K562 (cell line): ENCODE measurements around the gene POLR3GL. TPM values are rescaled to one million over a fixed set of nuclear protein-coding genes. Genes with fewer than 3 reads are reported as not detected.

Experiments
- E2F5 ChIP-seq: sonication (generic); formaldehyde crosslinking; IDR thresholded peaks from 2 replicates; pipeline ENCODE4 v1.8.0; 2022; ENCODE audit warnings: mild to moderate bottlenecking, missing genetic modification reagents
- JUND ChIP-seq, 2 experiments: IDR thresholded peaks; 2 replicates in 1 of 2; 3 replicates in 1 of 2; pipeline ENCODE4 v1.6.1; 2011; ENCODE audit warnings: borderline replicate concordance in 2 of 2, low read depth in 2 of 2, low read length in 2 of 2, improper control_type of control experiment in 1 of 2, missing biosample characterization in 1 of 2, missing genetic modification characterization in 1 of 2, missing genetic modification reagents in 1 of 2
- KDM1A ChIP-seq, 2 experiments: fragments of 450-650 bp; IDR thresholded peaks; 2 replicates each; pipeline ENCODE4 v1.6.1; 2016; ENCODE audit warnings: mild to moderate bottlenecking in 2 of 2
- NR1H2 ChIP-seq: sonication (generic); formaldehyde crosslinking; IDR thresholded peaks from 2 replicates; pipeline ENCODE4 v1.4.0; 2020; ENCODE audit warnings: mild to moderate bottlenecking, missing genetic modification reagents
- SAFB2 ChIP-seq: fragments of 200-400 bp; formaldehyde crosslinking; IDR thresholded peaks from 2 replicates; pipeline ENCODE4 v1.6.1; 2018; ENCODE audit warnings: borderline replicate concordance, low read length, low read depth, moderate library complexity; ENCODE audit not compliant: severe bottlenecking
- YY1 ChIP-seq, 3 experiments: IDR thresholded peaks; 2 replicates each; pipeline ENCODE4 v1.6.1; 2011; ENCODE audit warnings: low read length in 2 of 3, mild to moderate bottlenecking in 2 of 3, moderate library complexity in 2 of 3, borderline replicate concordance in 1 of 3, control low read depth in 1 of 3, low read depth in 1 of 3; ENCODE audit not compliant: insufficient read depth in 3 of 3, insufficient replicate concordance in 2 of 3, control insufficient read depth in 1 of 3, insufficient read length in 1 of 3; ENCODE audit errors: extremely low read depth in 1 of 3
- ZNF518B ChIP-seq: fragments of 250-450 bp; sonication (Bioruptor Pico); IDR thresholded peaks from 2 replicates; pipeline ENCODE4 v1.5.0; 2021; ENCODE audit warnings: mild to moderate bottlenecking, moderate library complexity
- ZNF586 ChIP-seq: fragments of 450-650 bp; formaldehyde crosslinking; conservative IDR thresholded peaks from 2 replicates; pipeline ENCODE4 v1.4.0; 2020; ENCODE audit warnings: mild to moderate bottlenecking, moderate library complexity
- ZNF668 ChIP-seq: fragments of 250-450 bp; sonication (Bioruptor Pico); IDR thresholded peaks from 2 replicates; pipeline ENCODE4 v1.8.0; 2022; ENCODE audit warnings: mild to moderate bottlenecking, inconsistent platforms
- polyA plus RNA-seq, 8 experiments: library from polyadenylated mRNA; depleted of rRNA in 4 of 8; stranded (reverse) in 5 of 8; unstranded in 3 of 8; fragments of >200 nt; fragmentation: Nextera tagmentation in 2 of 8; fragmentation: Illumina TruSeq in 1 of 8; extraction: Ambion mirVana in 2 of 8; extraction: Trizol in 1 of 8; gene quantifications; 2 replicates each; pipeline versions ENCODE4 v1.2.1 to v1.2.3, GENCODE V29; 2011 to 2014; ENCODE audit warnings: inconsistent platforms in 1 of 8, missing spikeins in 1 of 8
- total RNA-seq, 7 experiments: library from RNA; depleted of rRNA in 6 of 7; stranded (reverse); fragments of >200 nt in 6 of 7; fragmentation: Illumina TruSeq in 2 of 7; extraction: Trizol in 2 of 7; gene quantifications; 2 replicates each; pipeline versions ENCODE4 v1.2.1 to v1.2.3, GENCODE V29; 2011 to 2021; ENCODE audit warnings: low replicate concordance in 1 of 7
- TF ChIP-seq, protein P1 (sequence below), 2 experiments: fragments of 200-800 bp in 1 of 2; sonication (Bioruptor generic) in 1 of 2; sonication (generic) in 1 of 2; formaldehyde crosslinking in 1 of 2; IDR thresholded peaks in 1 of 2; conservative IDR thresholded peaks in 1 of 2; 2 replicates each; pipeline versions ENCODE4 v1.5.0 to v1.6.1; 2016 to 2020; ENCODE audit warnings: missing compliant biosample characterization in 1 of 2, missing genetic modification characterization in 1 of 2, missing genetic modification reagents in 1 of 2
- TF ChIP-seq, protein P2 (sequence below): fragments of 450-650 bp; IDR thresholded peaks from 2 replicates; pipeline ENCODE4 v1.7.1; 2018; ENCODE audit warnings: mild to moderate bottlenecking, low read depth; ENCODE audit not compliant: partially characterized antibody
- TF ChIP-seq, protein P3 (sequence below): sonication (generic); formaldehyde crosslinking; IDR thresholded peaks from 2 replicates; pipeline ENCODE4 v1.8.1; 2023; ENCODE audit warnings: mild to moderate bottlenecking, missing genetic modification reagents, moderate library complexity
- TF ChIP-seq, protein P4 (sequence below): sonication (generic); formaldehyde crosslinking; IDR thresholded peaks from 2 replicates; pipeline ENCODE4 v1.4.0; 2020; ENCODE audit warnings: mild to moderate bottlenecking, missing genetic modification reagents

POLR3GL gene
- total and polyA plus RNA-seq, 9 of the 15 experiments (the other 6 are each of a cell fraction or from before 2014, with no cell fraction given), result 14.6 to 48.4 (median 38.2) TPM

DNA sequence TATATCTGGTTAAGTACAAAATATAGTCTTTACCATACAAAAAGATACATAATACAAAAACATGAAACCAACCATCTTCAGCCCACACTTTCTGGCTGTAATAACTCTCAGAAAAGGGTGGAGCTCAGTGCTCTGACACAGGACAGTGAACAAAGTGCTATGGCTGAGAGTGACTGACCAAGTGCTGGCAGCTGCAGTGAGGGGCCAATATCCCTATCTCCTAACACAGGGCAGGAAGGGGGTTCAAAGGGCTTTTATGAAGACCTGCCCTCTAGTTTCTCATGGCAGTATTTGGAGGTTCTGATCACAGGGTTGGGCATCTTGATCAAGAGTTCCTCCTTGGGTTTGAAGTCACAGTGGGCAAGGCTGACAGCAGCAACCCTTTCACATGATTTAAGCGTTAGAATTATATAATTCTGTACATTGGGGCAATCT lies 28.0 kb downstream of the POLR3GL start (continued):
- TF ChIP-seq ZNF518B, result no peak
- TF ChIP-seq, protein P1, sequence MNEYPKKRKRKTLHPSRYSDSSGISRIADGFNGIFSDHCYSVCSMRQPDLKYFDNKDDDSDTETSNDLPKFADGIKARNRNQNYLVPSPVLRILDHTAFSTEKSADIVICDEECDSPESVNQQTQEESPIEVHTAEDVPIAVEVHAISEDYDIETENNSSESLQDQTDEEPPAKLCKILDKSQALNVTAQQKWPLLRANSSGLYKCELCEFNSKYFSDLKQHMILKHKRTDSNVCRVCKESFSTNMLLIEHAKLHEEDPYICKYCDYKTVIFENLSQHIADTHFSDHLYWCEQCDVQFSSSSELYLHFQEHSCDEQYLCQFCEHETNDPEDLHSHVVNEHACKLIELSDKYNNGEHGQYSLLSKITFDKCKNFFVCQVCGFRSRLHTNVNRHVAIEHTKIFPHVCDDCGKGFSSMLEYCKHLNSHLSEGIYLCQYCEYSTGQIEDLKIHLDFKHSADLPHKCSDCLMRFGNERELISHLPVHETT (CRISPR knock-in tag; conservative IDR thresholded peaks at IDR 0.05 in 1 of 2, IDR thresholded peaks at IDR 0.05 in 1 of 2), result no peak
- TF ChIP-seq ZNF668 (CRISPR knock-in tag), result no peak
- no peak for TF ChIP-seq E2F5 (CRISPR knock-in tag)
- no peak for TF ChIP-seq NR1H2 (CRISPR knock-in tag)
- no peak for TF ChIP-seq YY1 (IDR thresholded peaks at IDR 0.05; ENCODE audit: borderline replicate concordance in 1 of 3, control insufficient read depth in 1 of 3, extremely low read depth in 1 of 3, insufficient read depth in 3 of 3, insufficient read length in 1 of 3, insufficient replicate concordance in 2 of 3, low read depth in 1 of 3, low read length in 2 of 3)
- TF ChIP-seq, protein P2, sequence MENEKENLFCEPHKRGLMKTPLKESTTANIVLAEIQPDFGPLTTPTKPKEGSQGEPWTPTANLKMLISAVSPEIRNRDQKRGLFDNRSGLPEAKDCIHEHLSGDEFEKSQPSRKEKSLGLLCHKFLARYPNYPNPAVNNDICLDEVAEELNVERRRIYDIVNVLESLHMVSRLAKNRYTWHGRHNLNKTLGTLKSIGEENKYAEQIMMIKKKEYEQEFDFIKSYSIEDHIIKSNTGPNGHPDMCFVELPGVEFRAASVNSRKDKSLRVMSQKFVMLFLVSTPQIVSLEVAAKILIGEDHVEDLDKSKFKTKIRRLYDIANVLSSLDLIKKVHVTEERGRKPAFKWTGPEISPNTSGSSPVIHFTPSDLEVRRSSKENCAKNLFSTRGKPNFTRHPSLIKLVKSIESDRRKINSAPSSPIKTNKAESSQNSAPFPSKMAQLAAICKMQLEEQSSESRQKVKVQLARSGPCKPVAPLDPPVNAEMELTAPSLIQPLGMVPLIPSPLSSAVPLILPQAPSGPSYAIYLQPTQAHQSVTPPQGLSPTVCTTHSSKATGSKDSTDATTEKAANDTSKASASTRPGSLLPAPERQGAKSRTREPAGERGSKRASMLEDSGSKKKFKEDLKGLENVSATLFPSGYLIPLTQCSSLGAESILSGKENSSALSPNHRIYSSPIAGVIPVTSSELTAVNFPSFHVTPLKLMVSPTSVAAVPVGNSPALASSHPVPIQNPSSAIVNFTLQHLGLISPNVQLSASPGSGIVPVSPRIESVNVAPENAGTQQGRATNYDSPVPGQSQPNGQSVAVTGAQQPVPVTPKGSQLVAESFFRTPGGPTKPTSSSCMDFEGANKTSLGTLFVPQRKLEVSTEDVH, result no peak
- TF ChIP-seq SAFB2, result no peak
- TF ChIP-seq, protein P3, sequence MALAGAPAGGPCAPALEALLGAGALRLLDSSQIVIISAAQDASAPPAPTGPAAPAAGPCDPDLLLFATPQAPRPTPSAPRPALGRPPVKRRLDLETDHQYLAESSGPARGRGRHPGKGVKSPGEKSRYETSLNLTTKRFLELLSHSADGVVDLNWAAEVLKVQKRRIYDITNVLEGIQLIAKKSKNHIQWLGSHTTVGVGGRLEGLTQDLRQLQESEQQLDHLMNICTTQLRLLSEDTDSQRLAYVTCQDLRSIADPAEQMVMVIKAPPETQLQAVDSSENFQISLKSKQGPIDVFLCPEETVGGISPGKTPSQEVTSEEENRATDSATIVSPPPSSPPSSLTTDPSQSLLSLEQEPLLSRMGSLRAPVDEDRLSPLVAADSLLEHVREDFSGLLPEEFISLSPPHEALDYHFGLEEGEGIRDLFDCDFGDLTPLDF (CRISPR knock-in tag), result no peak
- TF ChIP-seq KDM1A (IDR thresholded peaks at IDR 0.05), result no peak
- TF ChIP-seq, protein P4, sequence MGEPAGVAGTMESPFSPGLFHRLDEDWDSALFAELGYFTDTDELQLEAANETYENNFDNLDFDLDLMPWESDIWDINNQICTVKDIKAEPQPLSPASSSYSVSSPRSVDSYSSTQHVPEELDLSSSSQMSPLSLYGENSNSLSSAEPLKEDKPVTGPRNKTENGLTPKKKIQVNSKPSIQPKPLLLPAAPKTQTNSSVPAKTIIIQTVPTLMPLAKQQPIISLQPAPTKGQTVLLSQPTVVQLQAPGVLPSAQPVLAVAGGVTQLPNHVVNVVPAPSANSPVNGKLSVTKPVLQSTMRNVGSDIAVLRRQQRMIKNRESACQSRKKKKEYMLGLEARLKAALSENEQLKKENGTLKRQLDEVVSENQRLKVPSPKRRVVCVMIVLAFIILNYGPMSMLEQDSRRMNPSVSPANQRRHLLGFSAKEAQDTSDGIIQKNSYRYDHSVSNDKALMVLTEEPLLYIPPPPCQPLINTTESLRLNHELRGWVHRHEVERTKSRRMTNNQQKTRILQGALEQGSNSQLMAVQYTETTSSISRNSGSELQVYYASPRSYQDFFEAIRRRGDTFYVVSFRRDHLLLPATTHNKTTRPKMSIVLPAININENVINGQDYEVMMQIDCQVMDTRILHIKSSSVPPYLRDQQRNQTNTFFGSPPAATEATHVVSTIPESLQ (CRISPR knock-in tag), result no peak
- TF ChIP-seq JUND (IDR thresholded peaks at IDR 0.05; ENCODE audit: borderline replicate concordance, low read depth, low read length), result no peak
- TF ChIP-seq JUND (tag; IDR thresholded peaks at IDR 0.05; ENCODE audit: borderline replicate concordance, low read depth, low read length), result no peak
- no peak for TF ChIP-seq ZNF586 (CRISPR knock-in tag)
